Glomerular visceral epithelial cell (primary cell): ENCODE measurements around the gene CYP4F22.

Experiments
- DNase-seq: peaks from one replicate; pipeline ENCODE4 v3.0.0-alpha.2; 2016; ENCODE audit errors: extremely low spot score

The CYP4F22 gene

DNA sequence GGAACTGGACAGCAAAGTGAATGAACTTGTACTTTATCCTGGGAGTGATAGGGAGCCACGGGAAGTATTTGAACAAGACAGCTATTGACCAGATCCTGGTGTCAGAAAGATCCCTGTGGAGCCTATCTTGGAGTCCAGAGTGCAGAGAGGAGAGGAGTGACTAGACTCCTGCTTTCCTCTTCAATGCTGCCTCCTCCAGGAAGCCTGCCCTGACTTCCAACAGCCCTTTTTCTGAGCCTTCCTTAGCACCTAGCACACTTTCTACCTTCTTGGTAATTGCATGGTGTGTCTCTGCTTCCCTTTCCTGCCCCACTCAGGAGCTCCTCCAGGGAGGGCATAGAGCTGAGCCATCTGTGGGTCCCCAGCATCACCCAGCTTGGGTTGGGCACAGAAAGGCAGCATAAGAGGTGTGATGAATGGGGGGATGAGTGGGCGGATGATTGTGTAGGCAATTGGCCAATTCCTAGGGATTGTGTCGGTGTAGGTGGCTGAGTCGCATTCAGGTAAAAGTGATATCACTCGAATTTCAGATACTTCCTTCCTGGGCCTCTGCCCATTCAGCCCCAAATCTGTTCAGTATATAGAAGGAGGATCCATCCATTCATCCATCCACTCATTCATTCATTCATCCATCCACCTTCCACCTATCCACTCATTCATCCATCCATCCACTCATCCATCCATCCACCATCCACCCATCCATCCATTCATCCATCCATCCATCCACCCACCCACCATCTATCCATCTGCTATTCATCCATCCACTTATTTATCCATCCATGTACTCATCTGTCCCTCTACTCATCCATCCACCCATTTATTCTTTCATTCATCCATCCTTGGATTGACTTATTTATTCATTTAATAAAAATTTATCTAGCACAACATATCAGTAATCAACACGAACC, 26.9 kb downstream of the CYP4F22 start:
- no peak for DNase-seq

DNA sequence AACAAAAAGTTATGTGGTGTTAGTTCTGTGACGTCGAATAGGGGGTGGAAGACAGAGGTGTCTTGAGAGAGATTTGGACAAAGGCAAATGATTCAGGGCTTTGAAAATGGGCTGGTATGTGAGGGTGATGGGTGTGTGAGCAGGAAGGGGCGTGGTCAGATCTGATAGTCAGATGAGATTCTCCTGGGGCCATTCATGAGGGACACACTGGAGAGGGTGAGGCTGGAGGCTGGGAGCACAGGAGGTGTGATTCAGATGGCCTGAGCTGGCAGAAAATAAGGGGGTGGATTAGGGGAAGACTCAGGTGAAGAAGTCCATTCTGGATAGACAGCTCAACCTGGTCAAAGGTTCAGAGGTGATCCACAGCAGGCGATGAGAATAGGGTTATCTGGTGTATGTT, 28.0 kb downstream of the CYP4F22 start:
- DNase-seq: no peak

GRCh38 chr19:15538774-15539173, 30.4 kb downstream of the CYP4F22 start:
- DNase-seq: no peak

- no peak for DNase-seq
These were observed 31.3 kb downstream of the CYP4F22 start for GRCh38 chr19:15539638-15540037.

DNA sequence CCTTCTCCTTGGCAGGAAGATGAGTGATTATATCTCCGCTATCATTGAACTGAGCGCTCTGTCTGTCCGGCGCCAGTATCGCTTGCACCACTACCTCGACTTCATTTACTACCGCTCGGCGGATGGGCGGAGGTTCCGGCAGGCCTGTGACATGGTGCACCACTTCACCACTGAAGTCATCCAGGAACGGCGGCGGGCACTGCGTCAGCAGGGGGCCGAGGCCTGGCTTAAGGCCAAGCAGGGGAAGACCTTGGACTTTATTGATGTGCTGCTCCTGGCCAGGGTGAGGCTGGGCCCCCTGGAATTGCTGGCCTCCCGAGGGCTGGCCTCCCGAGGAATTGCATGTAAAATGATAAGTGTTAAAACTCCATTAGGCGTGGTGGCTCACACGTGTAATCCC, 32.1 kb downstream of the CYP4F22 start:
- DNase-seq: no peak

GRCh38 chr19:15544283-15544682, 36.0 kb downstream of the CYP4F22 start:
- DNase-seq: no peak

- no peak for DNase-seq
These were observed 36.6 kb downstream of the CYP4F22 start for GRCh38 chr19:15544970-15545369.

DNA sequence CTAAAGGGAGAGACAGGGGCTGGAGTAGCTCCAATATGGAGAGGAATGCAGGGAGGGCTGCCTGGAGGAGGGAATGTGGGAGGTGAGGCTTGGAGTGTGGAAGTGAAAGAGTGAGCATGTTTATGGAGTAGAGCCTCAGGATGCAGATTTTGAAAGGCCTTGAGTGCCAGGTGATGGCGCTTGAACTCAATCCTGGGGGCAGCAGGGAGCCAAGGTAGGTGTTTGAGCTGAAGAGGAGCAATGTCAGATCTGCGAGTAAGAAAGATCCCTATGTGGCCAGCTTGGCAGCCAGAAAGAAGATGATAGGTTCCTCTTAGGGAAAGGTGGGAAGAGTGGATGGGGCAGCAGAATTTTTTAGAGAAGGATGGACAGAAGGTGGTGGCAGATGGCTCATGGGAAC, 40.3 kb downstream of the CYP4F22 start:
- no peak for DNase-seq

DNA sequence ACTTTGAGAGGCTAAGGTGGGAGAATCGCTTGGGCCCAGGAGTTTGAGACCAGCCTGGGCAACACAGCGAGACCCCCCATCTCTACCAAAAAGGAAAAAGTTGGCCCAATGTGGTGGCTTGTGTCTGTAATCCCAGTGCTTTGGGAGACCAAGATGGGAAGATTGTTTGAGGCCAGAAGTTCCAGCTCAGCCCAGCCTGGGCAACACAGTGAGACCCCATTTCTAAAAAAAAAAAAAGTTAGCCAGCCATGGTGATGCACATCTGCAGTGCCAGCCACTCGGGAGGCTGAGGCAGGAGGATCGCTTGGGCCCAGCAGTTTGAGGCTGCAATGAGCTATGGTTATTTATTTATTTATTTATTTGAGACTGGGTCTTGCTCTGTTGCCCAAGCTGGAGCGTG, 41.3 kb downstream of the CYP4F22 start:
- no peak for DNase-seq

DNA sequence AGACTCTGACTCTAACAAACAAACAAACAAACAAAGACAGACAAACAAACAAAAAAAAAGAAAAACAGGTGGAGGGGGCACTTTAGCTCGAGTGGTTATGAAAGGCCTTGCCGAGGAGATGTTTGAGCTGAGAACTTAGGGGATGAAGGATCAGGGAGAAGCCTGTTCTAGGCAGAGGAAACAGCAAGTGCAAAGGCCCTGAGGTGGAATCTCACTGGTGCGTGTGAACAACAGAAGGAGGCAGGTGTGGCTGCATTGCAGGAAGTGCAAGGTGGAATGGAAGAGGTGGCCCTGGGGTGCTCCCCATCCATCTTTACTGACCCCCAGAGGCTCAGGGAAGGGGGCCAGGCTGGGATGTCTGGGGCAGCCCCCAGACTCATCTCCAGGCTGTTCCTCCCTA, 41.9 kb downstream of the CYP4F22 start:
- no peak for DNase-seq

GRCh38 chr19:15550929-15551292, 42.6 kb downstream of the CYP4F22 start:
- DNase-seq: no peak

DNA sequence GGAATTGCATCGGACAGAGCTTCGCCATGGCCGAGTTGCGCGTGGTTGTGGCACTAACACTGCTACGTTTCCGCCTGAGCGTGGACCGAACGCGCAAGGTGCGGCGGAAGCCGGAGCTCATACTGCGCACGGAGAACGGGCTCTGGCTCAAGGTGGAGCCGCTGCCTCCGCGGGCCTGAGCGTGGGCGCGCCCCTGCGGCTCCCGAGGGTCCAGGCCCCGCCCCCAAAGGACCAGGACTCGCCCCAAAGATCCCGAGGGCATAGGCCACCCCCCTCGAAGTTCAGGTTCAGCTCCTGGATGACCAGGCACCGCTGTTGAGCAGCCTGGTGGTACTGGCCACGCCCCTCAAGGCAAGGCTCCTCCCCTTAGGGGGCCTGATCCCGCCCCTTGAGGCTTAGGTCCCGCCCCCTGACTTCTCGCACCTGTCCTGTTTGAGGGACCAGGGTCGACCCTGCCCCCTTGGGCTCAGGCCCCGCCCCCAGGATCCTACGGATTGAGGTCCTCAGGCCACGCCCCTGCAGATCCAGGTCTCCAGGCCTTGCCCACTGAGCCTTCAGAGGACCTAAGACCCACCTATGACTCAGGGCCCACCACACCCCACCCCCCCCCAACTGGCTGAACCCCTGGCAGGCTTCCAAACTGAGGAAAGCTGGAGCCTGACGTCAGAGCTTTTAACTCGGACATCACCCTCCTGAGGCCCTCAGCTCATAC, 43.1 kb downstream of the CYP4F22 start:
- DNase-seq: peak; percentile 21

GRCh38 chr19:15555021-15555420, 46.7 kb downstream of the CYP4F22 start:
- DNase-seq: no peak

DNA sequence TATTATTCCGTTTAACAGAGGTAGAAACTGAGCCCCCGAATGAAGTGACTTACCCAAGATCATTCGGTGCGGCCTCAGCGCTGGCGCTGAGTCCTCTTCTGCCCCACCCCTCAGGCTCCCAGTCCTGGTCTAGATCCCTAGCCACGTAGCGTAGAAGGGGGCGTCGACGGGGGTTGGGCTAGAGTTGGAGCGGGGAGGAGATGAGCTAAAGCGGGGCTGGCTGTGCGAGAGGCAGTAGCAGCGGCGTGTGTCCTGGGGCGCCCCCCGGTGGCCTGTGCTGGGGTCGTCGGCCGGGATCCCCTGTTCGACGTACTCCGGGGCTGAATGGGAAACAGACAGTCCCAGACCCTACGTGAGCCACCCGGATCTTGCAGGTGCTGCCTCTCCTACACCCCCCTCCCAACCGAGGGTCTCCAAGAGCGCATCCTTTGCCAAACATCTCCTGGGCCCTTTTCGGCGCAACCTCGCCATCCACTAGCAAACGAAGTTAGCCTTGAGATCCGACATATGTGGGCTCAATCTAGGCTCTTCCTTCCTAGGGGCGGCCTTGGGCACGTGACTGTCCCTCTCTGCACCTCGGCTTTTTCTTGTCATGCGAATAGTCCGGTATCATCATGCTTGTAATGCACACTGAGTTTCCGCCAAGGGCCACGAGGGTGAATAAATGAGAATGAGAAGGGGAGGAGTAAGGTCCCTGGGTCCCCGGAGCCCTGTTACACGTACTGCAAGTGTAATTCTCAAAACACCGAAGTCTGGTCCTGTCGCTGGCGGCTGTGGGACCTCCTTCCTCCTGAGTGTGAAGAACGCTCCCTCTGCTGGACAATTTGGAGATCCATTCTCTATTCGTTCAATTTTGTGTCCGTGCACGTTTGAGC, 47.7 kb downstream of the CYP4F22 start:
- peak; percentile 87 for DNase-seq

GRCh38 chr19:15556634-15557181, 48.4 kb downstream of the CYP4F22 start:
- no peak for DNase-seq

GRCh38 chr19:15557223-15557622, 48.9 kb downstream of the CYP4F22 start:
- DNase-seq: no peak

DNA sequence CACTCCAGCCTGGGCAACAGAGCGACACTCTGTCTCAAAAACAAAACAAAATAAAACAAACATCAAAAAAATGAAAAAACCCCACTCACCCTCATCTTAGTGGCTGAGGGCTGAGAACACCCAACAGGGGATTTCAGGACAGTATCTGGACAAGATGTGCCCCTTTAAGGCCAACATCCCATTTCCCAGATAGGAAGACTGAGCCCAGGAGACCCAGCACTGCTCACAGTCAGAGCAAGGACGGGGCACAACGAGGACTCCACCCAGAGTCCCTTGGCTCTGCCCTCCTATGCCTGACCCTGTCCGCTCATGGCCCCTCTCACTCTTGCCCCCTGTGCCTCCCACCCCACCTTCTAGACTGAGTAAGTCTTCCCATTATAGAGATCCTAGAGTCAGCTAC, 53.8 kb downstream of the CYP4F22 start:
- DNase-seq: no peak

GRCh38 chr19:15562861-15563260, 54.5 kb downstream of the CYP4F22 start:
- DNase-seq: no peak

GRCh38 chr19:15563325-15563794, 55.0 kb downstream of the CYP4F22 start:
- peak; percentile 6 for DNase-seq

GRCh38 chr19:15563931-15564330, 55.6 kb downstream of the CYP4F22 start:
- no peak for DNase-seq

DNA sequence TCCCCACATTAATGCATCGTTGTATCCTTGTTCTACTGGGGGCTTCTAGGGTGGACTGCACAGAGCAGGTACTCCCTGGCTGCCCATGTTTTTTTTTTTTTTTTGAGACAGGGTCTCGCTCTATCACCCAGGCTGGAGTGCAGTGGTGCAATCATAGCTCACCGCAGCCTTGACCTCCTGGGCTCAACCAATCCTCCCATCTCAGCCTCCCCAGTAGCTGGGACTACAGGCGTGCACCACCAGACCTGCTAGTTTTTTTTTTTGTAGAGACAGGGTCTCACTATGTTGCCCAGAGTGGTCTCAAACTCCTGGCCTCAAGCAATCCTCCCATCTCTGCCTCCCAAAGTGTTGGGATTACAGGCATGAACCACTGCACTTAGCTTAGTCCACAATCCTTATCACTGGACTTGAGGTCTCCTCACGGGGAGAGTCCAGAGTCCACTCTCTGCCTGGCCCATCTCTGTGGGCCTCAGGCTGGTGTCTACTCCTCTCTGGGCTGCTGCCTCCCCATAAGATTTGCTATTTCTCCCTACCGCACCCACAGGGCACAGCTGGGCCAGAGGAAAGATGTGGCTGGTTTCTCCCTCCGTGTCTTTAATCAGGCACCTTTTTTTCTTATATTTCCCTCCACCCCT, 56.3 kb downstream of the CYP4F22 start:
- no peak for DNase-seq
